ENCODE data around the gene SLC15A4.

SLC15A4 gene

GRCh38 chr12:128791395-128792322 is 32.1 kb downstream of the SLC15A4 start:
- DNase-seq, result no peak

- no peak for DNase-seq
These were observed 32.9 kb downstream of the SLC15A4 start for GRCh38 chr12:128790653-128791373.

- DNase-seq, result no peak
These were observed 33.5 kb downstream of the SLC15A4 start for GRCh38 chr12:128790221-128790620.

GRCh38 chr12:128789356-128789929 is 34.3 kb downstream of the SLC15A4 start:
- DNase-seq, result no peak

- DNase-seq, result no peak
These were observed 35.9 kb downstream of the SLC15A4 start for GRCh38 chr12:128787827-128788226.

GRCh38 chr12:128786741-128787391 is 36.9 kb downstream of the SLC15A4 start:
- DNase-seq, result no peak

- DNase-seq, result no peak
These were observed 39.6 kb downstream of the SLC15A4 start for GRCh38 chr12:128784030-128784760.

GRCh38 chr12:128783129-128783574 is 40.6 kb downstream of the SLC15A4 start:
- no peak for DNase-seq

GRCh38 chr12:128779901-128780300 is 43.9 kb downstream of the SLC15A4 start:
- no peak for DNase-seq

- no peak for DNase-seq
These were observed 51.5 kb downstream of the SLC15A4 start for GRCh38 chr12:128772249-128772648.

GRCh38 chr12:128771681-128772080 is 52.1 kb downstream of the SLC15A4 start:
- DNase-seq, result no peak

GRCh38 chr12:128767518-128767917 is 56.2 kb downstream of the SLC15A4 start:
- no peak for DNase-seq

- DNase-seq, result no peak
These were observed 56.8 kb downstream of the SLC15A4 start for GRCh38 chr12:128766738-128767501.

- DNase-seq, result no peak
These were observed 60.4 kb downstream of the SLC15A4 start for GRCh38 chr12:128763395-128763794.

- DNase-seq, result no peak
These were observed 62.4 kb downstream of the SLC15A4 start for GRCh38 chr12:128761379-128761790.

GRCh38 chr12:128755566-128755965 is 68.2 kb downstream of the SLC15A4 start:
- DNase-seq, result no peak

- DNase-seq, result no peak
These were observed 69.5 kb downstream of the SLC15A4 start for GRCh38 chr12:128754275-128754674.

GRCh38 chr12:128753438-128753837 is 70.3 kb downstream of the SLC15A4 start:
- no peak for DNase-seq

GRCh38 chr12:128752386-128752785 is 71.4 kb downstream of the SLC15A4 start:
- no peak for DNase-seq

GRCh38 chr12:128747441-128747840 is 76.3 kb downstream of the SLC15A4 start:
- DNase-seq, result no peak
